Activated naive CD4-positive, alpha-beta T cell treated with anti-CD3 and anti-CD28 coated beads, Interleukin-2, amount 10 ng/mL, durations not matched to agents 7 days and 5 days (primary cell): ENCODE results near the gene PBX3.
A peak's percentile ranks its signal among the peaks of the same experiment; 100 is the strongest.

Source experiments
- CTCF ChIA-PET: fragments of 350-600 bp; sonication (Branson Sonifier 250); formaldehyde crosslinking; loops from one replicate; lab custom pipeline; 2021; ENCODE audit warnings: antibody characterized with exemption; lab: Charles Lee
- DNase-seq: peaks from one replicate; pipeline ENCODE4 v3.0.0-alpha.2; 2020
- H3K27ac Mint-ChIP-seq: one replicate; pipeline ENCODE4 v1.8.0; 2021; ENCODE audit warnings: mild to moderate bottlenecking, moderate library complexity, mixed read lengths
- H3K27me3 Mint-ChIP-seq: one replicate; pipeline ENCODE4 v1.8.0; 2021; ENCODE audit warnings: mild to moderate bottlenecking, mixed read lengths
- H3K36me3 Mint-ChIP-seq: one replicate; pipeline ENCODE4 v1.8.0; 2021; ENCODE audit warnings: mixed read lengths
- H3K4me1 Mint-ChIP-seq: one replicate; pipeline ENCODE4 v1.8.0; 2021; ENCODE audit warnings: mixed read lengths
- H3K4me3 Mint-ChIP-seq: one replicate; pipeline ENCODE4 v1.8.0; 2021; ENCODE audit warnings: mild to moderate bottlenecking, moderate library complexity, mixed read lengths
- H3K9me3 Mint-ChIP-seq: one replicate; pipeline ENCODE4 v1.8.0; 2021; ENCODE audit warnings: mixed read lengths

The PBX3 gene

DNA sequence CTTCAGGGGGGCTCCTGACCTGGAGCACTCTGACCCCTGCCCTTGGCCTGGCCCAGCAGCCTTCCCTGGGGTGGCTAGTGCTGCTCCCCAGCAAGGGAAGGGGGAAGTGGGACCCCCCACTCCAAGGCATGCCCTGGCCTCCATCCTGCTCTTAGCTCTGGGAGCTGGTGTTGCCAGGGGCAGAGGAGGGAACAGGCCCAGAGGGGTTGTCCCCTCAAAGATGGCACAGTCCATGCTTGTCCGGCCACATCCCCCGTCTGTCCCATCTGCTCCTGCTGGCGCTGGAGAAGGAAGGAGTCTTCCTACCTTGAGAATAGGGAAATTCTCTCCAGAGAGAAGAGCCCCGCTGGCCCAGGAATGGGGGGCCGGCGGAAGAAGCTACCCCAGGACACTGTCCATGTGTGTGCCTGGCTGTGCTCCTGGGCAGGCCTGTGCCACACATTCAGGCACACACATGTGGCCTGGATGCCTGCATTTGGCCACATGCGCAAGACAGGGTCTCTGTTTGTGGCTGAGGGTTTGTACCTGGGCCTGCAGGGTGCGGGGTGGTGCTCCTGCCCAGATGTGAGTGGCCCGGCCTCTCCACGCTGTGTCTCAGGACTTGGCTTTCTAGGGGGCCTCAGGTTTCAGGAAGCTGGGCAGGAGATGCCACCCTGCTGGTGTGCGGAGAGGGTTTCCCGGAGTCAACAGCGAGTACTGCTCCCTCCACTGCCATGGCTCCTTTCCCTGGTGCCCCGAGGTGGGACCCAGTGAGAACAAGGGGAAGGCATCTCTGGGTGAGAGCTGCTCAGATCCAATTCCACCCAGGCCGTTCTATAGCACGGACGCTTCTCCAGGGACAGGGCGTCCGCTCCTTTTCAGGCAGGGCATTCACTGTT is 247.1 kb downstream of the PBX3 start:
- H3K27me3 Mint-ChIP-seq = no peaks in the 10 kb centered on the region
- CTCF ChIA-PET = no interaction called here
- no peaks in the 10 kb centered on the region for H3K4me1 Mint-ChIP-seq
- no peaks in the 10 kb centered on the region for H3K36me3 Mint-ChIP-seq
- H3K27ac Mint-ChIP-seq = no peak overlapping the region
- H3K4me3 Mint-ChIP-seq = no peak overlapping the region
- no peaks in the 10 kb centered on the region for H3K9me3 Mint-ChIP-seq
- DNase-seq = peak; percentile 17

DNA sequence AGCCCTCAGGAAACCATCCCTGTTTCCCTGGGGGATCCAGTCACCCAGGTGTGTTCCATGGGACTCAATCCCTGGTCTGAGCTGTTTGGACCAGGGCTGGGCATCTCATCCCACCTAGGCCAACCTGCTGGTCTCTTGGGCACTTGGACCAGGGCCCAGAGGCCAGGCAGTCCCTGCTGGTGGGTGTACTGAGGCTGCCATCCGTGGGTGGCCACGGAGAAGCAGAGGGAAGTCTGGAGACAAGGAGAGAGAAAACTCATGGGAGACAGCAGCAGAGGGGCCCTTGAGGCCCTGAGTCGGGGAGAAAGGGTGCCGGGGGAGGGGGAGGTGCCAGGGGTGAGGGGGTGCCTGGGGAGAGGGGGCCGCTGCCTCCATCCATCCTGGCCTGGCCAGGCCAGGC is 247.8 kb downstream of the PBX3 start:
- no peaks in the 10 kb centered on the region for H3K27me3 Mint-ChIP-seq
- H3K4me3 Mint-ChIP-seq = no peak overlapping the region
- H3K4me1 Mint-ChIP-seq = no peaks in the 10 kb centered on the region
- no peak overlapping the region for H3K27ac Mint-ChIP-seq
- CTCF ChIA-PET = no interaction called here
- no peaks in the 10 kb centered on the region for H3K36me3 Mint-ChIP-seq
- DNase-seq = no peak
- no peaks in the 10 kb centered on the region for H3K9me3 Mint-ChIP-seq

GRCh38 chr9:125995706-125996105 is 248.5 kb downstream of the PBX3 start:
- Mint-ChIP-seq H3K9me3 (no peaks in the 10 kb centered on the region), H3K4me3 (no peak overlapping the region), H3K4me1 (no peaks in the 10 kb centered on the region), H3K27me3 (peaks cover 3% of the 10 kb centered on the region), H3K36me3 (no peaks in the 10 kb centered on the region), H3K27ac (no peak overlapping the region)
- CTCF ChIA-PET = interaction anchor here (0.6 kb wide), 1 partner anchor 495 kb away, joined by 3 read pairs; no protein-coding TSS in a partner anchor
- peak; percentile 1 for DNase-seq

DNA sequence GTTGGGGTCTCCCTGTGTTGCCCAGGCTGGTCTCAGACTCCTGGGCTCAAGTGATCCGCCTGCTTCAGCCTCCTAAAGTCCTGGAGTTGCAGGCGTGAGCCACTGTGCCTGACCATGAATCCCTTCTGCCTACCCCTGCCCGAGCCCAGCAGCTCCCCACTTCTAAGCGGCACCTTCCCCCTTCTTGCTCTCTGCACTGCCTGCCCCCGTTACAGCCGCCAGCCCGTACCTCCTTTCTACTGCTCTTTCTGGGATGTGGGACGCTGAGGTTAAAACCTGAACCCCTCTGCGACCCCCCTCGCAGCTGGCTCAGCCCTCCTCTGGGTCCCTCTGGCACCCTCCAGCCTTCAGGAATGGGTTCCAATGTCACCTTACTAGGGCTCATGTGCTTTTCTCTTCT is 249.6 kb downstream of the PBX3 start:
- H3K27me3 Mint-ChIP-seq = peaks cover 4% of the 10 kb centered on the region
- no peaks in the 10 kb centered on the region for H3K36me3 Mint-ChIP-seq
- CTCF ChIA-PET = no interaction called here
- DNase-seq = peak; percentile 5
- no peak overlapping the region for H3K4me3 Mint-ChIP-seq
- H3K27ac Mint-ChIP-seq = no peak overlapping the region
- no peaks in the 10 kb centered on the region for H3K4me1 Mint-ChIP-seq
- H3K9me3 Mint-ChIP-seq = no peaks in the 10 kb centered on the region

- CTCF ChIA-PET = no interaction called here
- H3K9me3 Mint-ChIP-seq = no peaks in the 10 kb centered on the region
- H3K36me3 Mint-ChIP-seq = no peaks in the 10 kb centered on the region
- H3K27me3 Mint-ChIP-seq = peaks cover 4% of the 10 kb centered on the region
- H3K27ac Mint-ChIP-seq = no peak overlapping the region
- H3K4me1 Mint-ChIP-seq = no peaks in the 10 kb centered on the region
- peak; percentile 9 for DNase-seq
- H3K4me3 Mint-ChIP-seq = no peak overlapping the region
Measured at GRCh38 chr9:125997196-125997823, 250.1 kb downstream of the PBX3 start.

DNA sequence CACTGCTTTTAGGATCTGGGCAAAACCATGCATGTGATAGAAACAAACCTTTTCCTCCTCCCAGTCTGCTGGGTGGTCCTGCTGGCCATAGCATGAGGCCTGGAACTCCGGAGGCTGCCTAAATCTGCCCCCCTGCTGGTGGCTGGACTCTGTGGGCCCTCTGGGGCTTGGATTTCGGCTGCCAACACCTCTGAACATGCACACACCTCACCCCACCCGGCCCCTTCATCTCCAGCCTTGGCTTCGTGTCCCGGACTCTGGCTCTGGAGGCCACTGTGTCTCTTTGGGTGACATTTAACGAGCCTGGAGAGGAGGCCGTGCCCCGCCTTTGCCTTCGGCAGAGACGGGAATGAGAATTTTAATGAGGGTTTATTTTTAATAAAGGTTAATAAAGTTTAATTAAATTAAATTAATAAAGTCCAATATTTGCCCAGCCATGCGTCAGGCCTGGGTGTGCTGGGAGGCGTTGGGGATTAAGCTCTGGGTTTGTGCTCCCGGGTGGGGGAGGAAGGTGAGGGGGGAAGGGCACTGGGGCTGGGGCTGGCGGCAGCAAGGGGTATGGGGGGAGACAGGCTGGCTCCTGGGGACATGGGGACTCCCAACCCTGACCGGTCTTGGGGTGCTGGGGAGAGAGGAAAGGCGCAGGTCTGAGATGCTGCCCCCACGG is 251.8 kb downstream of the PBX3 start:
- Mint-ChIP-seq H3K36me3 (no peaks in the 10 kb centered on the region), H3K4me3 (no peak overlapping the region), H3K27ac (no peak overlapping the region), H3K4me1 (no peaks in the 10 kb centered on the region), H3K27me3 (peaks cover 4% of the 10 kb centered on the region), H3K9me3 (no peaks in the 10 kb centered on the region)
- DNase-seq = peak; percentile 12
- CTCF ChIA-PET = no interaction called here

DNA sequence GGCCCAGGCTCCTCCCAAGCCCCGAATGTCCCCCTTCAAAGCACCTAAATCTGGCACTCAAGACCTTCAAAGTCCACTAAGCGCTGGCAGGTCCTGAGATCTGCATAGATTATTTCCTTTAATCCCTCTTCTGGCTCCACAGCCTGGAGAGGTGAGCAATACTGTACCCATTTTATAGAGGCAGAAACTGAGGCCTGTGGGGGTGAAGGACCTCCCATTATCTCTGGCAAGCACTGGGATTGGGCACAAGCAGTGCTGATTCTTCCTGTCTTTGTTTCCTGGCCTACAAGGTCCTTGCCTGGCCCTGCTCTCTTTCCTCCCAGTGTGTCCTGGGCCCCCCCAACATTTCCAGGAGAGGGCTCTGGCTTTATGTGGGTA is 252.3 kb downstream of the PBX3 start:
- H3K27ac Mint-ChIP-seq = no peak overlapping the region
- no peaks in the 10 kb centered on the region for H3K9me3 Mint-ChIP-seq
- H3K36me3 Mint-ChIP-seq = no peaks in the 10 kb centered on the region
- H3K4me1 Mint-ChIP-seq = no peaks in the 10 kb centered on the region
- CTCF ChIA-PET = no interaction called here
- H3K27me3 Mint-ChIP-seq = peaks cover 4% of the 10 kb centered on the region
- DNase-seq = peak; percentile 1
- H3K4me3 Mint-ChIP-seq = no peak overlapping the region

DNA sequence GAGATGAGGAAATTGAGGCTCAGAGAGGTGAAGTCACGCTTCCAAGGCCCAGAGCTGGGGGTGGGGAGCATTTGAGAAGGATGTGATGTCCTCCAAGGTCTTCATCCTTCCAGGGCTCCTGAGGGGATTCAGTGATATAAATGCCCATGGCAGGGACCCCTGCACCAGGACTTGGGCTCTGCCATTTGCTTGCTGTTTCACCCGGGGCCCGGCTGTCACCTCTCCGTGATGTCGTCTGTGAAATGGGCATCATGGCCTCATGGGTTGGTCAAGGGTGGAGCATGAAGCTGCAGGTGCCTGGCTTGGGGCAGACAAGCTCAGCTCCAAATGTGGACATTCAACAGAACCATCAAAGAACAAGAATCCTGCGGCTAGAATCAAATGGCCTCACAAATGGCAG is 253.1 kb downstream of the PBX3 start:
- CTCF ChIA-PET = no interaction called here
- no peaks in the 10 kb centered on the region for H3K4me1 Mint-ChIP-seq
- H3K4me3 Mint-ChIP-seq = no peak overlapping the region
- H3K27me3 Mint-ChIP-seq = peaks cover 4% of the 10 kb centered on the region
- no peaks in the 10 kb centered on the region for H3K9me3 Mint-ChIP-seq
- H3K36me3 Mint-ChIP-seq = no peaks in the 10 kb centered on the region
- H3K27ac Mint-ChIP-seq = no peak overlapping the region
- DNase-seq = no peak

DNA sequence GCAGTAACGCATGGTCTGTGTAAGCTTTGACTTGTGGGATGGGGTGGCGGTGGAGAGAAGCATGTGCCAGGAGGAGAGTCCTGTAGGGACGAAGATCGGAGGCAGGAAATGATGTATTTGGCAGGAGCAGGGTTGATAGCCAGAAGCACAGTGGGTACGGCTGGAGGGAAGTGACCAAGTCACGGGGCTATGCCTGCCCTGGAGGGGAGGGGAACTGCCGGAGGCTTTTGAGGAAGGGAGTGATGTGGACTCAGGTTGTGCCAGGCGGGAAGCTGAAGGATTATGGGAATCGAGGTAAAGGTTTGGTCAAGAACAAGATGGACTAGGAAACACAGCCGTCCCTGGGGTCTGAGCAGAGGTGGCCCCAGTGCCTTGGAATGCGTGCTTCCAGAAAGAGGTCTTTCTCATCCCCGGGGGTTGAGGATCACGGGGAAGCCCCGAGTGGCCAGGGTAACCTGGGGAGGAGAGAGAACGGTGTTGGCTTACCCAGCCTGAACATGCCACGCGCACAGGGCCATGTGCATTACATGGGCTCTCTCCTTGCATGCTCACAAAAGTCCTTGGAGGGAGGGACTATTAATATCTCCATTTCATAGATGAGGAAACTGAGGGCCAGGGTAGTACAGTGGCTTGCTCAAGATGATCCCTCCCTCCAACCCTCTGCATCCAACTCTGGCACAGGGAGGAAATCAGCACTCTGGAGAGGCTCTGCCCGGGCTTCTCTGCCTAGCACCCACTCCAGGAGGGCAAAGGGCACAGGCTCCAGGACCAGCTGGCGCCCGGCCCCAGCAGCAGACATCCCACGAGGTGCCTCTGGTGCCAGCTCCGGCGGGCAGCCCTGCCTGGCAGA is 253.8 kb downstream of the PBX3 start:
- no peak for DNase-seq
- CTCF ChIA-PET = no interaction called here
- H3K27ac Mint-ChIP-seq = peak overlapping the region; percentile 55
- no peaks in the 10 kb centered on the region for H3K36me3 Mint-ChIP-seq
- H3K27me3 Mint-ChIP-seq = peaks cover 4% of the 10 kb centered on the region
- no peak overlapping the region for H3K4me3 Mint-ChIP-seq
- H3K4me1 Mint-ChIP-seq = no peaks in the 10 kb centered on the region
- H3K9me3 Mint-ChIP-seq = no peaks in the 10 kb centered on the region

DNA sequence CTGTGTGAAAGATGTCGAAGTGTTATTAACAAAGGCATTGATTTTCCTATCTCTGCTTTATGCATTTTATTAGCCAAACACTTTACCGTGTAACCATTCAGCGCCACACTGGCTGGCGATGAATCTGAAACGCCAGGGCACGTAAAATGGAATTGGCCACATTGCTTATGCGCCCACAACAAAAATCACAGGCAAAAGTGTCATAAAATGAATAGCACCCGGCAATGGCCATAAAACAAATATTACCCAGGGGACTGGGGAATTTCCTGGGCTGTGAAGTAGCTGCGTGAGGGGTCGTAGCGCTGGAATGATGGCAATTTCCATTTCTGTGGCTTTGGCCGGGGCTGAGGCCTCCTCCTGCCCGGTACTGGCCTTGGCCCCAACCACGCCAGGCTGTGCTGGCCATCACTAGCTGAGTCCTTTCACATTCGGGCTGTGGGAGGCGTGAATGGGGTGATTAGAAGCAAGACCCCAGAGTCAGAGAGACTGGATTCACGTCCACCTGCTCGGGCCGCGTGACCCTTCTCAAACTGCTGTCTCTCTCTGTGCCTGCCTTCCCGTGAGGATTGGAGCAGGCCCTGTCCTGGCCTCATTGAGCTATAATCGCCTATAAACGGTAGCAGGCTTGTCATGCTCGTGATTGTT is 254.5 kb downstream of the PBX3 start:
- no peaks in the 10 kb centered on the region for H3K4me1 Mint-ChIP-seq
- DNase-seq = no peak
- no peaks in the 10 kb centered on the region for H3K36me3 Mint-ChIP-seq
- CTCF ChIA-PET = no interaction called here
- no peaks in the 10 kb centered on the region for H3K9me3 Mint-ChIP-seq
- no peak overlapping the region for H3K4me3 Mint-ChIP-seq
- no peak overlapping the region for H3K27ac Mint-ChIP-seq
- H3K27me3 Mint-ChIP-seq = peaks cover 4% of the 10 kb centered on the region

DNA sequence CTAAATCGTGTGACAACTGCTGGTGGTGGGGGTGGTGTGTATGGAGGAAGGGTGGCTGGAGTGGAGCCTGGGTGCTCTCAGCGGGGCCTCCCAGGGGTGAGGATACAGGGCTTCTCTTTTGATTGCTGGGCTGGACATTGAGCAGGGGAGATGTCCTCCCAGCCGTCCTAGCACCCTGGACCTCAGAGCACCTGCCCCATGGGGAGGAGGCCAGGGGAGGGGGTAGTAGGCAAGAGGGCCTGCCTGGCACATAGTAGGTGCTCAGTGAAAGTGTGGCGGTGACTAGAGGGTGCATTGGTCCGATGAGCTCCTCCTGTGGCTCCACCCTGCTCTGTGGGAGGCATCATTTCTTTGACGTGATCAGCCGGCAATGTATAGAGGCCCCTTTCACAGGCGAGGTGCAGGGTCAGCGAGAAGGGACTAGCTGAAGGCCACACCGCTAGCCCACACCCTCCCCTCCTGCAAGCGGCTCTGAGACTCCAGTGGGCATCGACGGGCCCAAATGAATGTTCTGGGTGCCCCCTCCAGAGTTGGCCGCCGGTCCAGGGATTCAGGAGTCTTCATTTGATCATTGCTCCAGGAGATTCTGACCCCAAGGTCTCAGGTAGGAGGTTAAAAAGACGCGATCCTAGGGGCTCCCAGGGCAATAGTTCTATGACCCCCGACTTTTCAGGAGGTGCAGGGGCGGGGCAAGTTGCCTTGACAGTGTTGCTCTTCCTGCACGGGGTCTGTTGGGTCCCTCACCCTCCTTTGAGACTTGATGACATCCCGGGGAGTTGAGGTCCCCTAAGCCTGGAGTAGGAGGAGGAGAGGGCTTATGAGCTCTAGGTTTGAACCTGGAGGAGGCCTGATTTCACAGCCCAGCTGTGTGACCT is 255.5 kb downstream of the PBX3 start:
- H3K27me3 Mint-ChIP-seq = peaks cover 4% of the 10 kb centered on the region
- CTCF ChIA-PET = no interaction called here
- H3K4me1 Mint-ChIP-seq = no peaks in the 10 kb centered on the region
- DNase-seq = no peak
- peaks cover 3% of the 10 kb centered on the region for H3K9me3 Mint-ChIP-seq
- no peak overlapping the region for H3K27ac Mint-ChIP-seq
- H3K36me3 Mint-ChIP-seq = no peaks in the 10 kb centered on the region
- no peak overlapping the region for H3K4me3 Mint-ChIP-seq

DNA sequence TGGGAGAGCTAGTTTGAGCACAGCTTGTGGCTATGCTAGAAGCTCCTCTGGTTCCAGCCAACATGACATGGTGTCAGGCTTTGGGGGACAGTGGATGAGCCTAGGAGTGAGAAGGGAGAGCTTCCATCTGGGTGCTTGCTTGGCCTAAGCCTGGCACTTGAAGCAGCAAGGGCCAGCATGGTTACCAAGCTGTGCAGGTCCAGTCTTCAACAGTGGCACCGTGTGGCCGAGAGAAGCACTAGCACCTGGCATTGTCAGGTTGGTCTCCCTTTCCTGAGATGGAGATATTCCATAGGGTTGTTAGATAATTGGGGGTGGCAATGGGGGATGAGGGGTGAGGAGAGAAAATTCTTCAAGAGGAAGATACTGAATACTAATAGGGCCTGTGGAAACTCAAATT is 261.9 kb downstream of the PBX3 start:
- H3K4me1 Mint-ChIP-seq = no peaks in the 10 kb centered on the region
- H3K36me3 Mint-ChIP-seq = peaks cover 2% of the 10 kb centered on the region
- no peak for DNase-seq
- CTCF ChIA-PET = no interaction called here
- H3K4me3 Mint-ChIP-seq = no peak overlapping the region
- H3K9me3 Mint-ChIP-seq = peaks cover 25% of the 10 kb centered on the region
- H3K27me3 Mint-ChIP-seq = peaks cover 4% of the 10 kb centered on the region
- H3K27ac Mint-ChIP-seq = no peak overlapping the region

GRCh38 chr9:126014726-126015125 is 267.6 kb downstream of the PBX3 start:
- CTCF ChIA-PET = no interaction called here
- H3K27ac Mint-ChIP-seq = no peak overlapping the region
- no peaks in the 10 kb centered on the region for H3K27me3 Mint-ChIP-seq
- no peaks in the 10 kb centered on the region for H3K36me3 Mint-ChIP-seq
- no peak for DNase-seq
- no peak overlapping the region for H3K4me3 Mint-ChIP-seq
- no peaks in the 10 kb centered on the region for H3K4me1 Mint-ChIP-seq
- H3K9me3 Mint-ChIP-seq = peaks cover 5% of the 10 kb centered on the region
